Lower leg skin (tissue), 3 donors: Measurements from ENCODE around the gene LMTK3.

ENCODE experiments used
- CTCF ChIP-seq, 3 donors: fragments of 450-650 bp; IDR thresholded peaks; one replicate each; pipeline ENCODE4 v1.5.1; 2016; ENCODE audit warnings: antibody characterized with exemption in 3 of 3, mild to moderate bottlenecking in 3 of 3, moderate library complexity in 2 of 3
- POLR2A ChIP-seq, 2 donors: fragments of 450-650 bp; IDR thresholded peaks; one replicate each; pipeline ENCODE4 v1.6.1; 2016 to 2017; ENCODE audit warnings: antibody characterized with exemption in 2 of 2, mild to moderate bottlenecking in 1 of 2, moderate library complexity in 1 of 2

GRCh38 chr19:48541813-48542212 is 30.2 kb upstream of the LMTK3 start:
- TF ChIP-seq CTCF (IDR thresholded peaks at IDR 0.05), result no peak
- no peak for TF ChIP-seq POLR2A (IDR thresholded peaks at IDR 0.05)
